Choroid plexus epithelial cell (primary cell): Measurements from ENCODE around the gene GNG3.

Source experiments
- DNase-seq: peaks from one replicate; pipeline ENCODE4 v3.0.0-alpha.2; 2010; ENCODE audit warnings: low read depth
- H3K4me3 ChIP-seq: 2 replicates; pipeline ENCODE4 v1.5.1; 2011; ENCODE audit warnings: low read depth, mild to moderate bottlenecking, control low read depth, low read length, moderate library complexity
- TF ChIP-seq, protein P1 (sequence below): conservative IDR thresholded peaks from 2 replicates; pipeline ENCODE4 v1.5.1; 2011; ENCODE audit warnings: low read depth, mild to moderate bottlenecking, control low read depth, inconsistent platforms, low read length, moderate library complexity

GNG3 gene

DNA sequence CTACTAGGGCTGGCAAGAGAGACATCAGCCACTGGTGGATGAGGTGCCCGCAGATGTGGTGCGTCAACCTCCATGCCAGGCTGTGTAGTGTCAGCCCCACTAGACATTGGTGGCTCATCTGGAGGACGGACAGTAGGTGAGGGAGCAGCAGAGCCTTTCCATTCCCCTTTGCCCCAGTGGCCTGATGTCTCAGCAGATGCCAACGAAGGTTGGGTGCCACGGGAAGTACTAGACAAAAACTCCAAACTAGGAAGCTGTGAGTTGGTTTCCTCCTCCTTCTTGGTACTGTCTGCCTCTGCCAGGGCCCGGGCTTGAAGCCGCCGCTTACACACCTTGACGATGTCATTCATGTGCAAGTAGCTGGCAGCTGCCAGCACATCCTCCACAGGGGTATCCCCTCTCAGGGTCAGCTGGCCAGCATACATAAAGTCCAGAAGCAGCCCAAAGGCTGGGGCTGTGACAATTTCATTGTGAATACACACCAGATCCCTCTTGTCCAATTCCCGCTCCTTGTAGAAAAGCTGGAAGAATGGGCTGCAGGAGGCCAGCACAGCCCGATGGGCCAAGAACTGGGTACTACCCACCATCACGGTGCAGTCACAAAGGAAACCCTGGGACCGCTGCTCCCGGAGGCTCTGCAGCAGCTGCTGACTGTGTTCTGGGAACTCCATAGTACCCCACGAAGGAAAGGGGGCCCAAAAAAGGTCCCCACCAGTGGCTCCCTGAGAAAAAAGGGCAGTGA lies 45.7 kb downstream of the GNG3 start:
- TF ChIP-seq, protein P1, sequence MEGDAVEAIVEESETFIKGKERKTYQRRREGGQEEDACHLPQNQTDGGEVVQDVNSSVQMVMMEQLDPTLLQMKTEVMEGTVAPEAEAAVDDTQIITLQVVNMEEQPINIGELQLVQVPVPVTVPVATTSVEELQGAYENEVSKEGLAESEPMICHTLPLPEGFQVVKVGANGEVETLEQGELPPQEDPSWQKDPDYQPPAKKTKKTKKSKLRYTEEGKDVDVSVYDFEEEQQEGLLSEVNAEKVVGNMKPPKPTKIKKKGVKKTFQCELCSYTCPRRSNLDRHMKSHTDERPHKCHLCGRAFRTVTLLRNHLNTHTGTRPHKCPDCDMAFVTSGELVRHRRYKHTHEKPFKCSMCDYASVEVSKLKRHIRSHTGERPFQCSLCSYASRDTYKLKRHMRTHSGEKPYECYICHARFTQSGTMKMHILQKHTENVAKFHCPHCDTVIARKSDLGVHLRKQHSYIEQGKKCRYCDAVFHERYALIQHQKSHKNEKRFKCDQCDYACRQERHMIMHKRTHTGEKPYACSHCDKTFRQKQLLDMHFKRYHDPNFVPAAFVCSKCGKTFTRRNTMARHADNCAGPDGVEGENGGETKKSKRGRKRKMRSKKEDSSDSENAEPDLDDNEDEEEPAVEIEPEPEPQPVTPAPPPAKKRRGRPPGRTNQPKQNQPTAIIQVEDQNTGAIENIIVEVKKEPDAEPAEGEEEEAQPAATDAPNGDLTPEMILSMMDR, result no peak
- peak overlapping the region; percentile 78 for H3K4me3 ChIP-seq
- no peak for DNase-seq

DNA sequence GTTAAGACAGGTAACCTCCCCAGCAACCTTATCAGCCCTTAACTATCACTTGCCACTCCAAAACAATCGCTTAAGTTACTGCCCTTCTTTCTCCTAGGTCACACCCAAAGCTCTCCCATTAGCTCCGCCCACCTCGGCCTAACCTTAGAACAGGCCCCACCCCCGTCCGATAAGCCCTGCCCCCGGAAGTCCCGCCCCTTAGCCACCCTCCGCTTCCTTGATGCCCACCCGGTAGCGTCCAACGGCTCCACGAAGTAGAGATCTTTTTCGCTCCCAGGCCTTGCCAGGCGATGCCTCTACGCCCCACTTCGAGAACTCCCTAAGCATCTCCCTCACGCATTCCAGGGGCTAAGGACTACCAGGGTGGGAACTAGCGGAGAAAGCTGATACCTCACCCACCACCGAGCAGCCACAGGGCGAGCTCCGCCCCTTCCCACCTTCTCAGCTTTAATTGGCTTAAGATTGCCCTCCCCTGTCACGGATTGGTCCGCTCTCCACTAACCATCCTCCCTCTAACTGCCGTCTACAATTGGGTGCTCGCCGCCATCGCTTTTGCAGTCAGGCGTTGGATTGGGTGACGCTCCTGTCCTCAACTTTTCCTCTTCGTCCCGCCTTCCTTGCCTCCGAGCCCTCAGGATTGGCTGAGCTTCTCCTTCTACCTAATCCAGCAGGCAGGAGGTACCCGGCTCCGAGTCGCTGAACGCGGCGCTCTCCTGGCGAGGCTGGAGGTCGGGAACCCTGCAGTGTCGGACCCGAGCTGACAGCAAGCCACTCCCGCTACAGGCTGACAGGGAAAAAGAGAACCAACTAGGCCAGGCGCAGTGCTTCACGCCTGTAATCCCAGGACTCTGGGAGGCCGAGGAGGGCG lies 46.5 kb downstream of the GNG3 start, which contains the start of gene ZBTB3:
TSS of gene ZBTB3 (minus strand) at position 425 of the 868 bp plus-strand sequence. CDS start 496 bp downstream, outside the sequence.
- TF ChIP-seq, protein P1, result peak; percentile 1
- DNase-seq, result peak; percentile 100
- peak within 1 kb of the TSS; percentile 78 for H3K4me3 ChIP-seq

DNA sequence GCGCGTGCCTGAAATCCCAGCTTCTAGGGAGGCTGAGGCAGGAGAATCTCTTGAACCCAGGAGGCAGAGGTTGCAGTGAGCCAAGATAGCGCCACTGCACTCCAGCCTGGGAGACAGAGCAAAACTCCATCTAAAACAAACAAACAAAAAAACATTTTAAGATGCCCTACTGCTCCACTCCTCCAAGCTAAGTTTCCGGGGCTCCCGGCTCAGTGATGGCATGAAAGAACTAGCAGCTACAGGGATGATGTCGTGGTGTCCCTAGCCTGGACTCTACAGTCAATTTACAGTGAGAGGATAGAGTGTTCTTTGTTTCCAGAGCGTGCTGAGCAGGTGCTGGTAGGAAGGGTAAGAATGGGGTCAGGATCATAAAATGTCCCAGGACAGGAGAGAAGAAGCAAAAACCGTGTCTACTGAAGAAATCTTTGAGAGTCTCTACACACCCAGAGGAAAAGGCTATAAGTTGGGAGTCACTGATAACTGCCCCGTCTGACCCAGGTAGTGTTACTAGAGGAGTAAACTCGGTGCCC lies 47.7 kb downstream of the GNG3 start:
- TF ChIP-seq, protein P1, result no peak
- no peak for DNase-seq
- no peak overlapping the region for H3K4me3 ChIP-seq

DNA sequence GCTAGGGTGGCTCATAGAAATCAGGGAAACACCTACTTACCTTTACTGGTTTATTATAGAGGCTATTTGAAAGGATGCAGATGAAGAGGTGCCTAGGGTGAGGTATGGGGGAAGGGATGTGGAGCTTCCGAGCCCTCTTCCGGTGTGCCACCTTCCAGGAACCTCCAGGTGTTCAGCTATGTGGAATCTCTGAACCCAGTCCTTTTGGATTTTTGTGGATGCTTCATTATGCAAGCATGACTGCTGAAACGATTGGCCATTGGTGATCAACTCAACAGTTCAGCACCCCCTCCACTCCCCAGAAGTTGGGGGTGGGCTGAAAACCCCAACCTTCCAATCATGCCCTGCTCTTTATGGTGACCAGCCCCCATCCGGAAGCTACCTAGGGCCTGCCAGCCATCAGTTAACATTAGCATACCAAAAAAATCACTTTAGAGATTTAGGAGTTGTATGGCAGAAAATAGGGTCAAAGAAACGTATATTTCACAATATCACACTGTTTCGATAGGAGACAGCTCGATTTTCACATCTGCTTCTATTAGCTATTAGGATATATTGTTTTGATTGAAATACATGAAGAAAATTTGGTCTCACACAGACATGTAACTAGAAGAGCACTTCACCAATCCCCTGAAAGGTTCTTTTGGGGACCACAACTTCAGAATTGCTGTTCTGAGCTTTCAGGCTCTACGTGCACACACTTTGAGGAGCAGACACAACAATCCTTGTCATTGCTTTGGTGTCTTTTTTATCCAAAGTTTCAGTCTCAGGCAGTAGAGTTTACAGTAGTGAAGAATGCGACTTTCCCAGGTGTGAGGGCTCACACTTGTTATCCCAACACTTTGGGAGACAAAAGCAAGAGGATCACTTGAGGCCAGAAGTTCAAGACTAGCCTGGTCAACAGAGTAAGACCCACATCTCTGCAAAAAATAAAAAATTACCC lies 50.6 kb downstream of the GNG3 start:
- TF ChIP-seq, protein P1, result no peak
- DNase-seq, result no peak
- H3K4me3 ChIP-seq, result no peak overlapping the region
